WTC11 (cell line): ENCODE data around the gene EHBP1.
"Not testable (repeated sequence)": the region's sequence is repeated elsewhere in the genome, so short reads cannot be mapped to it uniquely, and the experiment has no call there.

Experiments
- CTCF ChIP-seq: fragments of 200-600 bp; IDR thresholded peaks from 2 replicates; pipeline ENCODE4 v1.8.0; 2022; ENCODE audit warnings: antibody characterized with exemption
- PREB ChIP-seq: sonication (generic); formaldehyde crosslinking; IDR thresholded peaks from 2 replicates; pipeline ENCODE4 v1.8.1; 2022; ENCODE audit warnings: mild to moderate bottlenecking, missing genetic modification reagents, moderate library complexity, borderline replicate concordance
- ZNF317 ChIP-seq: sonication (generic); formaldehyde crosslinking; IDR thresholded peaks from 2 replicates; pipeline ENCODE4 v1.8.1; 2023; ENCODE audit warnings: low read depth, mild to moderate bottlenecking, moderate library complexity, missing genetic modification reagents, borderline replicate concordance
- ZNF423 ChIP-seq: fragments of 250-450 bp; sonication (Bioruptor Pico); IDR thresholded peaks from 2 replicates; pipeline ENCODE4 v2.1.2; 2022; ENCODE audit warnings: mild to moderate bottlenecking, moderate library complexity
- TF ChIP-seq, protein P1 (sequence below): sonication (generic); formaldehyde crosslinking; conservative IDR thresholded peaks from 2 replicates; pipeline ENCODE4 v1.8.1; 2023; ENCODE audit warnings: mild to moderate bottlenecking, low read depth, missing genetic modification reagents, moderate library complexity

DNA sequence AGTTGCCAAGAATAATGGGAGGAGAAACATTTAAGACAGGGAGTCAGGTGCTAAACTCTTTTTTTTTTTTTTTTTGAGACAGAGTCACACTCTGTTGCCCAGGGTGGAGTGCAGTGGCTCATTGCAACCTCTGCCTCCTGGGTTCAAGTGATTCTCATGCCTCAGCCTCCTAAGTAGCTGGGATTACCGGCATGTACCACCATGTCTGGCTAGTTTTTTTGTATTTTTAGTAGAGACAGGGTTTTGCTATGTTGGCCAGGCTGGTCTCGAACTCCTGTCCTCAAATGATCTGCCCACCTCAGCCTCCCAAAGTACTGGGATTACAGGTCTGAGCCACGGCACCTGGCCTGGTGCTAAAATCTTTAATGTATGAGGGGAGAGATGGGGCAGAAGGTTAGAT, 7.7 kb downstream of the EHBP1 start:
- TF ChIP-seq CTCF; ZNF317 (CRISPR knock-in tag); PREB (CRISPR knock-in tag); ZNF423 (CRISPR knock-in tag): not testable (repeated sequence)
- TF ChIP-seq, protein P1, sequence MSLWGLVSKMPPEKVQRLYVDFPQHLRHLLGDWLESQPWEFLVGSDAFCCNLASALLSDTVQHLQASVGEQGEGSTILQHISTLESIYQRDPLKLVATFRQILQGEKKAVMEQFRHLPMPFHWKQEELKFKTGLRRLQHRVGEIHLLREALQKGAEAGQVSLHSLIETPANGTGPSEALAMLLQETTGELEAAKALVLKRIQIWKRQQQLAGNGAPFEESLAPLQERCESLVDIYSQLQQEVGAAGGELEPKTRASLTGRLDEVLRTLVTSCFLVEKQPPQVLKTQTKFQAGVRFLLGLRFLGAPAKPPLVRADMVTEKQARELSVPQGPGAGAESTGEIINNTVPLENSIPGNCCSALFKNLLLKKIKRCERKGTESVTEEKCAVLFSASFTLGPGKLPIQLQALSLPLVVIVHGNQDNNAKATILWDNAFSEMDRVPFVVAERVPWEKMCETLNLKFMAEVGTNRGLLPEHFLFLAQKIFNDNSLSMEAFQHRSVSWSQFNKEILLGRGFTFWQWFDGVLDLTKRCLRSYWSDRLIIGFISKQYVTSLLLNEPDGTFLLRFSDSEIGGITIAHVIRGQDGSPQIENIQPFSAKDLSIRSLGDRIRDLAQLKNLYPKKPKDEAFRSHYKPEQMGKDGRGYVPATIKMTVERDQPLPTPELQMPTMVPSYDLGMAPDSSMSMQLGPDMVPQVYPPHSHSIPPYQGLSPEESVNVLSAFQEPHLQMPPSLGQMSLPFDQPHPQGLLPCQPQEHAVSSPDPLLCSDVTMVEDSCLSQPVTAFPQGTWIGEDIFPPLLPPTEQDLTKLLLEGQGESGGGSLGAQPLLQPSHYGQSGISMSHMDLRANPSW (CRISPR knock-in tag): not testable (repeated sequence)
